Middle frontal gyrus (tissue), 1 donor: ENCODE results near the gene NLRP6.
"Not testable (repeated sequence)": the region's sequence is repeated elsewhere in the genome, so short reads cannot be mapped to it uniquely, and the experiment has no call there.

Source experiments
- DNase-seq: peaks from one replicate; pipeline ENCODE4 v3.0.0-alpha.2; 2015; ENCODE audit warnings: low spot score; ENCODE audit errors: extremely low spot score

Gene NLRP6

GRCh38 chr11:255816-256215, 22.4 kb upstream of the NLRP6 start:
- DNase-seq, result no peak

GRCh38 chr11:256952-257737, 21.1 kb upstream of the NLRP6 start:
- no peak for DNase-seq

- DNase-seq, result no peak
Observed at GRCh38 chr11:257766-258493, 20.3 kb upstream of the NLRP6 start.

GRCh38 chr11:259413-259812, 18.8 kb upstream of the NLRP6 start:
- DNase-seq, result no peak

- DNase-seq, result no peak
Observed at GRCh38 chr11:261624-262023, 16.6 kb upstream of the NLRP6 start.

GRCh38 chr11:266676-267439, 11.3 kb upstream of the NLRP6 start:
- no peak for DNase-seq

- no peak for DNase-seq
Observed at GRCh38 chr11:267491-267994, 10.7 kb upstream of the NLRP6 start.

GRCh38 chr11:268716-269145, 9.5 kb upstream of the NLRP6 start:
- not testable (repeated sequence) for DNase-seq

GRCh38 chr11:269146-269890, 8.9 kb upstream of the NLRP6 start:
- DNase-seq, result no peak

GRCh38 chr11:270451-271318, 7.5 kb upstream of the NLRP6 start:
- DNase-seq, result no peak

- DNase-seq, result no peak
Observed at GRCh38 chr11:271319-271715, 6.9 kb upstream of the NLRP6 start.

GRCh38 chr11:272195-272930, 5.8 kb upstream of the NLRP6 start:
- no peak for DNase-seq

GRCh38 chr11:272931-273198, 5.3 kb upstream of the NLRP6 start:
- DNase-seq, result no peak

GRCh38 chr11:276219-276618, 2.0 kb upstream of the NLRP6 start:
- no peak for DNase-seq

- no peak for DNase-seq
Observed at GRCh38 chr11:279040-279965, 1.1 kb downstream of the NLRP6 start.

GRCh38 chr11:279966-280705, 1.9 kb downstream of the NLRP6 start:
- no peak for DNase-seq

GRCh38 chr11:280706-281485, 2.7 kb downstream of the NLRP6 start:
- DNase-seq, result no peak
